GM18520 (cell line): Measurements from ENCODE around the gene STAT2.
"Not testable (repeated sequence)": the region's sequence is repeated elsewhere in the genome, so short reads cannot be mapped to it uniquely, and the experiment has no call there.

Experiments
- ATAC-seq: cut with Tn5 transposase; IDR thresholded peaks from one replicate; pipeline ENCODE4 v1.9.1; 2021; ENCODE audit not compliant: unreplicated experiment

Gene STAT2

GRCh38 chr12:56332512-56333196 is 27.3 kb downstream of the STAT2 start:
- ATAC-seq = no peak

- ATAC-seq = no peak
Observed at GRCh38 chr12:56330936-56331490, 28.9 kb downstream of the STAT2 start.

- ATAC-seq = no peak
Observed at GRCh38 chr12:56326533-56326932, 33.4 kb downstream of the STAT2 start.

GRCh38 chr12:56326126-56326525 is 33.8 kb downstream of the STAT2 start:
- ATAC-seq = no peak

- ATAC-seq = no peak
Observed at GRCh38 chr12:56324206-56324605, 35.7 kb downstream of the STAT2 start.

- ATAC-seq = not testable (repeated sequence)
Observed at GRCh38 chr12:56321610-56322009, 38.3 kb downstream of the STAT2 start.

- ATAC-seq = no peak
Observed at GRCh38 chr12:56321027-56321426, 38.9 kb downstream of the STAT2 start.

GRCh38 chr12:56317675-56318074 is 42.2 kb downstream of the STAT2 start:
- no peak for ATAC-seq

GRCh38 chr12:56315622-56316473 is 44.1 kb downstream of the STAT2 start, which contains the start of gene CNPY2:
TSS of gene CNPY2 (minus strand) at chr12:56315988. CDS start at chr12:56315217, 771 bp downstream.
- ATAC-seq = peak; percentile 83

GRCh38 chr12:56315249-56315621 is 44.7 kb downstream of the STAT2 start:
- ATAC-seq = no peak

- ATAC-seq = no peak
Observed at GRCh38 chr12:56311003-56311402, 48.9 kb downstream of the STAT2 start.

- ATAC-seq = no peak
Observed at GRCh38 chr12:56308714-56309113, 51.2 kb downstream of the STAT2 start.

- ATAC-seq = no peak
Observed at GRCh38 chr12:56307221-56307965, 52.5 kb downstream of the STAT2 start.

GRCh38 chr12:56304872-56305590 is 54.9 kb downstream of the STAT2 start:
- ATAC-seq = no peak

GRCh38 chr12:56304276-56304675 is 55.6 kb downstream of the STAT2 start:
- ATAC-seq = no peak

- no peak for ATAC-seq
Observed at GRCh38 chr12:56300644-56301464, 59.1 kb downstream of the STAT2 start.

- ATAC-seq = peak; percentile 92
Observed at GRCh38 chr12:56299853-56300643, 59.9 kb downstream of the STAT2 start, which contains the start of gene CS. TSS of gene CS (minus strand) at chr12:56300330. CDS start at chr12:56300201, 129 bp downstream.

GRCh38 chr12:56299308-56299852 is 60.5 kb downstream of the STAT2 start:
- ATAC-seq = no peak
